Left colon (tissue), 2 donors: ENCODE results near the gene LRBA. TPM values are rescaled to one million over a fixed set of nuclear protein-coding genes. Genes with fewer than 3 reads are reported as not detected.

ENCODE experiments used
- ATAC-seq: fragments of 200-7000 bp; cut with Tn5 transposase; one replicate; pipeline ENCODE4 v1.9.1; 2020; ENCODE audit warnings: mild to moderate bottlenecking, moderate library complexity
- DNase-seq, 2 donors: peaks; one replicate each; pipeline ENCODE4 v3.0.0-alpha.2; 2020
- intact Hi-C, 2 donors: fragments of 100-400 bp; cut with DNase I in 1 of 2; cut with micrococcal nuclease in 1 of 2; formaldehyde crosslinking; loops; one replicate each; pipeline versions ENCODE4 v1.11.2 to v1.14.0; 2022; cut with DNase I, micrococcal nuclease
- total RNA-seq, 2 donors: library from RNA; stranded (reverse); fragmentation: NEBNext Ultra II Directional; extraction: Animal tissue kit (Norgen Biotek cat#: 25700); gene quantifications; one replicate each; pipeline ENCODE4 v1.2.1, GENCODE V29; 2021
- donor health status: DM: no; HTN: no; CAD: no.
- donor health status: DM: yes; HTN: yes; CAD: no.

The LRBA gene
- total RNA-seq, 2 donors from 2014 or later = 65.7 to 80.0 TPM

DNA sequence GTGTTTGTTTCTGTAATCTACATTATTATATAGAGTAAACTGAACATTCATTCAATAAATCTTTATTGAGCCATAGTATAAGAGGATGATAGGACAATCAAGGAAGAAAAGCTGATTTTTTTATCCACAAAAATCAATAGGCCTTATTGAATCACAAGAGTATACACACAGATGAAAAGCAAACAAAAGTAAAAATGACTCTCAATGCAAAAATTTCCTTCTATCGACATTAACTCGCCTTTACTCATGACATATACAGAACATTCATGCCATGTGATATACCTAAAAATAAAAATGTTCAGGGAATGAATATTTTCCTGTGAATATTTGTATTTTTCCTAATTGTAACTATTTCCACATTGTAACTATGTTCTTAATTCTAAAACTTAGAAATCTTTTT lies 161.2 kb downstream of the LRBA start:
- no peak for DNase-seq
- ATAC-seq = no peak
- intact Hi-C loops = no loop called here

DNA sequence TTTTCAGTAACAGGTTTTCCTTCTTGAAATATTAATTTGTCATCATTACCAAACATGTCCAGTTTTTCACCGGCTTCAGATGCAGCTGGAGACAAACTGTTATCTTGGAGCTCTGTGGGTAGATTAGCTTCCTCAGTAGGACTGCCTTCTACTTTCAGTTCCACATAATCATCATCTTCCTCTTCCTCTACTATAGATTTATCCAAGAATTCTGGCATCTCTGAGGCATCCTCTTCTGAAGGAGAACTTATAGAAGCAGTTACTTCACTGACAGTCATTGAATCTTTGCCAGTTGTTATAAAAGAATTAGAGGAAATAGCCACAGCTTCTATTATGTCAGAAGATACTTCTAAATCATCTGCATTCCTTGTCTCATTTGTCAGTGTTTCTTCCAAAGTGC lies 162.9 kb downstream of the LRBA start:
- ATAC-seq (no peak), DNase-seq (no peak)
- intact Hi-C loops = no loop called here

DNA sequence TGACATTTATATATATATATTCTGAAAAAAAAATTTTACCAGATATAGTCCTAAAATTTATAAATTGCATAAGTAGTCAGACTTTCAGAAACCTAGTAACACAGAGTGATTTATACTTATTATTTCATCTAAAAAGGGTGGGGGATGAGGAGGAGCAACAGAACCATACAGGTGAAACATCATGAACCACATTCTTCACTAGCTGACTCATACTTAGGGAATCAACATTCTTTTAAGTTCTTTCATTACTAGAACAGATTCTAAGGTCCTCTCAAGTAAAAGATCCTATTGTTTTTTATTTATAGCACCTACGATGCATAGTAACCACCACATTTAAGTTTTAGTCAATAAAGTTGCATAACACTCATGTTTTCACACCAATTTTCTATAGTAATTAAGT lies 166.1 kb downstream of the LRBA start:
- intact Hi-C loops = no loop called here
- DNase-seq (no peak), ATAC-seq (no peak)

DNA sequence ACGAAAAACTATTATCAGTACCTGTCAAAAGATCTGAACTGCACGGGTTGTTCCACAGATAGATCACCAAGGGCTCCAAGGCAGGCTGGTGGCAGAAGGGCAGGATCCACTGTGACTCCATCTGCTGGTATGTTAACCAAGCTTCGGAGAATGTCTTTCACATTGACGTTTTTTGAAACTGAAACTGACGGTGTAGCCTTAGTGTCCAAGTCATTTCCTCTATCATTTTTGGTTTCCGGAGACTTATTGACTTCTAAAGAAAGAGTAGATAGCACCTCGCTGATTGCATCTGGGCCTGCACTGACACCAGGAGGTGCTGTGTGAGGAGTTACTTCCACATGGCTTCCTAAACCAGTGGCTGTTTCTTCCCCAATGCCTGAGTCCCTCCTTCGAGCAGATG lies 186.9 kb downstream of the LRBA start:
- ATAC-seq = peak; percentile 27
- intact Hi-C loops = no loop called here
- peak in 1 of 2 donors; percentile 12 for DNase-seq

DNA sequence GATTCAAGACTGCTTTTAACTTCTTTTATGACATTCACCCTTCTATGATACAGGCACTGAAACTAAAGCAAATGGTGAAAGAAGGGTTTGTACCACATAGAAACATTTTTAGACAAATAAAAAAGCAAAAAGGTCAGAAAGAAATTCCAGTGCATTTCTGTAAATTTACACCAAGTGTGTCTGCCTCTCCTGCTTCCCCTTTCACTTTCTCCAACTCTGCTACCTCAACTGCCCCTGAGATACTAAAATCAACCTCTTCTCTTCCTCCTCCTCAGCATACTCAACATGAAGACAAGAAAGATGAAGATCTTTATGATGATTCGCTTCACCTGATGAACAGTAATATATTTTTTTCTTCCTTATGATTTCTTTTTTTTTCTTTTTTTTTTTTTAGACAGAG lies 187.9 kb downstream of the LRBA start:
- ATAC-seq (no peak), DNase-seq (no peak)
- intact Hi-C loops = no loop called here

DNA sequence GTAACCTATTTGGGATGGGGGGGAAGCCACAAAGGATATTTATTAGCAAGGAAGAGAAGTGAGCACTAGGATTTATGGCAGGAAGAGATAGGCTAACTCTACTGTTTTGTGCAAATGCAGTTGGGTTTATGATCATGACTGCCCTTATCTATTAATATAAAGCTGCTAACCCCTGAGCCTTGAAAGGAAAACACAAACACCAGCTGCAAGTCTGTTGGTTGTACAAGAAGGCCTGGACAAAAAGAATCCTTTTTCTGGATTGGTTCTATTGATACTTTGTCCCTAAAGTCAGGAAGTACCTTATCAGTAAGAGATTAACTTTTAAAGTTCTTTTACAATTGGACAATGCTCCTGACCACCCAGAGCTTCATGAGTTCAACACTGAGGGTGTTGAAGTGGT lies 188.8 kb downstream of the LRBA start:
- ATAC-seq = peak; percentile 80
- no peak for DNase-seq
- intact Hi-C loops = no loop called here

DNA sequence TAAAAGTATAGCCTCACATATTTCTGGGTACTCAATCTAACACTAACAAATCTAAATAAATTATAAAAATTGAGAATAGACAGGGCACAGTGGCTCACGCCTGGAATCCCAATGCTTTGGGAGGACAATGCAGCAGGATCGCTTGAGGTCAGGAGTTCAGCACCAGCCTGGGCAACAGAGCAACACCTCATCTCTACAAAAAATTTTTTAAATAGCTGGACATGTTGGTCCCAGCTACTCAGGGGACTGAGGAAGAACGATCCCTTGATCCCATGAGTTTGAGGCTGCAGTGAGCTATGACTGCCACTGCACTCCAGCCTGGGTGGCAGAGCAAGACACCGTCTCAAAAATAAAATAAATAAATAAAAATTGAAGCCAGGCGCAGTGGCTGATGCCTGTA lies 192.7 kb downstream of the LRBA start:
- DNase-seq = no peak
- intact Hi-C loops = no loop called here
- no peak for ATAC-seq

DNA sequence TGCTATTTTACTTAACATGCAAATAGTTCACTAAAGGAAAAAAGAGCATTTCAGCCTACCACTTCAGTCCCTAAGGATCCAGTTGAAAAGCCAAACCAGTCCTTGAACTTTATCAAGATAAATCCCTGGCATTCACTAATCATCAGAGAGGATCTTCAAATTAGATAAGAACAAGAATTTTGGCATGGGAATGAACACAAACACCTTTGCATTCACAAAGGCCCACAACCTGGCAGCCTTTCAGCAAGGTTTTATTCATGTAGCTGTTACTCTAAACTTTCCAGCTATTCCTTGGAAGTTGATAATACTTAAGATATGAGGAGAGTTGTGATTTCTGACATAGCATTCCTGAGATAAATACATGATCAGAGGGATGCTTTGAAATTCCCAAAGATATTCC lies 193.4 kb downstream of the LRBA start:
- intact Hi-C loops = no loop called here
- ATAC-seq = no peak
- no peak for DNase-seq

DNA sequence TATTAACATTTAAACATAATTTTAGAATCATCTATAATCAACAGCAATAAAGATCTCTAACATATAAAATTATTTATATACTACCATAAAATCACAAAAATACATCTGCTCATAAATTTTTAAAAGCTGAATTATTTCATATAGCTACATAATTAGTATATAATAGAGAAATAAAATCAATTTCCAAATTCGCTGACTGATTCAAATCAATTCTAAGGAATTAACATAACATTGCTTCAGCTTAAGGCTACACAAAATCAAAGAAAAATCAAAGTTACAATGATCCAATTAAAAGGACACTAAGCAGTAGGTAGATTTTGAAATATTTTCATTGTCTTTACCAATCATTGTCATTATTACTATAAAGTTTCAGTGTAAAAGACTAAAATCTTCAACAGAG lies 194.7 kb downstream of the LRBA start:
- ATAC-seq (no peak), DNase-seq (no peak)
- intact Hi-C loops = no loop called here

DNA sequence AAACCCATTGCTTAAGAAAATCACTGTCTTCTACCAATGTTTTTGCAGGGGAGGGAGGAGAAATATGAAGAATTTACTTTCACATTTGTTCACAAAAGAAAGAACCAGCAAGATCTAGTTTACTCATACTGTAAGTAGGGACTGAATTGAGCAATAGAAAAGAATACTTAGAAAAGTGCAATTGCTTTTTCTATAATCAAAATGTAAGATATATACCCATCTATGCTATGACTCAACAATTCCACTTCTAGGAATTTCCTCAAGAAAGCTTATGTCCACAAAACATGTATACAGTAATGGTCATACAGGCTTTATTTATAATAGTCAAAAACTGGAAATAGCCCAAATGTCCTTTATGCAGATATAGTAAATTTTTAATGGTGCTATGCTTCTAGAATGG lies 196.4 kb downstream of the LRBA start:
- DNase-seq = no peak
- intact Hi-C loops = no loop called here
- no peak for ATAC-seq

DNA sequence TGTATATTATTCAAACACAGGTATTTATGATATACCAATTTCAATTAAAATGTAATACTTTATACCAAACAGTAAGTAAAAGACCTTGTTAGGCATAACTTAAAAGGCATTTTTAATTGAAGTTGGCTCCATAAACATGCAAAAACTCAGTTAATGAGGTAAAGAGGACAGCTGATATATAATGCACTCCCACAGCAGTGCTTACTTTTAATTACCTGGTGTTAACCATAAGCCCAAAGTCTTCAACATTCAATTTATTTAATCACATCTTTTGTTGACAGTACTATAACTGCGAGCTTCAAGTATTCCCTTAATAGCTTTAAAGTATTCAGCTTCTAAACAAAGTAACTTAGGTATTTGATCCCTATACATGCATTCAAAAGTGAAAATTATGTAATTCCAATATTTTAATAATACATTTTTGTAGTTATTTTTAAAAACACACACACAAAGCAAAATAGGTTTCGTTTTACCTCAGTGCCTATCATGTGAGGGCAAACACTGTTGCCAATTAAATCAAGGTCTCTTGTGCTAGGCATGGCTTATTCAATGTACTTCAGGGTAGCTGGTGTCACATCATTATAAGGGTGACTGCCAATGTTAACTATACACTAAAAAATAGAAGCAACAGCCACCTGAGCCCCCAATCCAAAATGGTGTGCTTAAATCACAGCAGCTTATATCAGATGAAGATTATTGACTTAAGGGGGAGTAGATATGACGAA lies 197.1 kb downstream of the LRBA start:
- ATAC-seq (no peak), DNase-seq (no peak)
- intact Hi-C loops = no loop called here

DNA sequence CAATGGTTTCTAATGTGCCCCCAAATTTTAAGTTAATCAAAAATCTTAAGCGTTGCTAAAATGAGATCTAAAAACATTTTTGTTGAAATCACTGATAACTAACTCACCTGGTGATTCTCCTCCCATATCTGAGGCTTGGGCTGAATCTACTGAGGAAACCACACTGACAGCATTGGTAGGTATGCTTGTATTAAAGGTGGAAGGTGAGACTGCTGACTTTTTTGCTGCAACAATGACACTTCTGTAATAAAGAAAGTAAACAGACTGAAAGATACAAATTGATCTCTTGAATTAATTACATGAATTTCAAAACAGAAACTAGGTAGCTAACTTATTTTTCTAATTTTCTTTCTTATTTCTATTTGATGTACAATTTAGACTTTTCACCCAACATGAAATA lies 198.1 kb downstream of the LRBA start:
- DNase-seq (no peak), ATAC-seq (no peak)
- intact Hi-C loops = no loop called here

DNA sequence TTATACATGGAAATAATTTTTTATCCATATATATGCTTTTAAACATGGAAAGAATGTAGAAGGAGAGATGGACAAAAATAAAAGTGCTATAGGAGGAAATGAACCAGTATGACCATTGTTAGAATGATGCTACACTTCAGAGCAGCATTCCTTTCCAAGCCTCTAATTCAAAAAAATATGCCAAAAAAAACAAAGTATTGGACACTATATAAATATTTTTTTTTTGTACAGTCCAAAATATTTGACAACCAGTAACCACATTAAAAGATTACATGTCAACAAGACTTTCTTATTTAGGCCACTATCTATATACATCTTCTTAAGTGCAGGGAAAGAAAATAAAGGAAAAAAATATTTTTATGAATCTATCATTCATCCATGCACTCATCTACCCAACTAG lies 198.6 kb downstream of the LRBA start:
- intact Hi-C loops = no loop called here
- ATAC-seq = no peak

DNA sequence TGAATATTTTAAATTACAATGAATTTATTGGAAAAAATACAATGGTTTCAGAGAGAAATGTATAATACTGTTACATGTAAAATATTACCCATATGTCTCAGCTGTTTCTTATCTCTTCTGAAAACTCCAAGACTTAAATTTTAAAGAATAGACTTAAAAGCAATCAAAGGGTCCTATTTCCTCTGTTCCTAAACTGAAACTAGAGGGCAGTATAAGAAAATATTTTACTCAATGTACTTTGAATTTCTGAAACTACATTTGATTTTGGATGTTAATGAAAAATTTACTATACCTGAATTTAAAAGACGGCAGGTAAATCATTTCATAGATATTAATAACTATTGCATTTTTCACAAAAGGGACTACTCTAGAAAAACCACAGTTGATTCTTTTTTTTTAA lies 200.2 kb downstream of the LRBA start:
- DNase-seq = no peak
- intact Hi-C loops = no loop called here
- no peak for ATAC-seq

More for the DNA sequence above, 198.6 kb downstream of the LRBA start:
- no peak for DNase-seq

DNA sequence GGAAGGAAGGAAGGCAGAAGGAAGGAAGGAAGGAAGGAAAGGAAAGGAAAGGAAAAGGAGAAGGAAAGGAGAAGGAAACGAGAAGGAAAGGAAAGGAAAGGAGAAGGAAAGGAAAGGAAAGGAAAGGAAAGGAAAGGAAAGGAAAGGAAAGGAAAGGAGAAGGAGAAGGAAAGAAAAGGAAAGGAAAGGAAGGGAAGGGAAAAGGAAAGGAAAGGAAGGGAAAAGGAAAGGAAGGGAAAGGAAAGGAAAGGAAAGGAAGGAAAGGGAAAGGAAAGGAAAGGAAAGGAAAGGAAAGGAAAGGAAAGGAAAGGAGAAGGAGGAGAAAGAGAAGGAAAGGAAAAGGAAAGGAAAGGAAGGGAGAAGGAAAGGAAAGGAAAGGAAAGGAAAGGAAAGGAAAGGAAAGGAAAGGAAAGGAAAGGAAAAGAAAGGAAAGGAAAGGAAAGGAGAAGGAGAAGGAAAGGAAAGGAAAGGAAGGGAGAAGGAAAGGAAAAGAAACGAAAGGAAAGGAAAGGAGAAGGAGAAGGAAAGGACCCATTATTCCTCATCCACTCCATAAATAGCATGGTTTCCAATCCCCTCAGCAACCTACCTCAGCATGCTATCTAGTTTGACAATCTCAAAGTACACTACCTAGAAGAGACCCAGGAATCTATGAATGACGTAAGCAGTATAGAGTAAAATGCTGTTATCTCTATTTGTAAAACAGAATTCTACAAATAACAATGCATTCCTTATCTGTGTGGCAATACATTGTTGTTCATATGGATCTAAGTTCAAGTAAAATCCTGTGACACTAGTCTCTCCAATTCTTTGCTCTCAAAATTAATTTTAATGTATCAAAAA lies 209.7 kb downstream of the LRBA start:
- DNase-seq = no peak
- intact Hi-C loops = no loop called here
- ATAC-seq = no peak

DNA sequence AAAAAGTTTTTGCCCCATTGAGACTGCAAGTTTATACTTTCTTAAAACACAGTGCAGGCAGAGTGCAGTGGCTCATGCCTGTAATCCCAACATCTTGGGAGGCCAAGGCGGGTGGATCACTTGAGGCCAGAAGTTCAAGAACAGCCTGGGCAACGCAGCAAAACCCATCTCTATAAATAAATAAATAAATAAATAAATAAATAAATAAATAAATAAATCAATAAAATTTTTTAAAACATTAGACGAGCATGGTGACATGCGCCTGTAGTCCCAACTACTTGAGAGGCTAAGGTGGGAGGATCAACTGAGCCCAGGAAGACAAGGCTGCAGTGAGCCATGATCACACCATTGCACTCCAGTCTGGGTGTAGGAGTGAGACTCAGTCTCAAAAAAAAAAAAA lies 213.3 kb downstream of the LRBA start:
- no peak for DNase-seq
- no peak for ATAC-seq
- intact Hi-C loops = no loop called here

DNA sequence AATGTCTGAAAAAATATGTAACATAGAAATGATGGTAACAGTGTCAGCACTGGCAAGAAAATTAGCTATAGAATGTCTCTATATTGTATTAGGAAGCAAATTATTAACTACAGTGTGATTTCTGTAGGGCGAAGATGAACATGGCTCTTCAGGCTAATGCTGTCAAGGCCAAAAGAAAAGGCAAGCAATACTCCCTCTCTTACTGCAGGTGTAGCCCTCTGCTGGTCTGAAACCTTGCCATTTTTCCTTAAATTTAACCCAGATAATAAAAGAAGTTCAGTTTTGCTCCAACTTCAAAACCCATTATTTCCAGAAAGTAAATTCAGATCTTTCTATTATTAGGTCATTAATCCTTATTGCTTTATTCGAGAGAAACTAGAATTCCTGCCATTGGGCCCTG lies 215.9 kb downstream of the LRBA start:
- ATAC-seq (no peak), DNase-seq (no peak)
- intact Hi-C loops = no loop called here

DNA sequence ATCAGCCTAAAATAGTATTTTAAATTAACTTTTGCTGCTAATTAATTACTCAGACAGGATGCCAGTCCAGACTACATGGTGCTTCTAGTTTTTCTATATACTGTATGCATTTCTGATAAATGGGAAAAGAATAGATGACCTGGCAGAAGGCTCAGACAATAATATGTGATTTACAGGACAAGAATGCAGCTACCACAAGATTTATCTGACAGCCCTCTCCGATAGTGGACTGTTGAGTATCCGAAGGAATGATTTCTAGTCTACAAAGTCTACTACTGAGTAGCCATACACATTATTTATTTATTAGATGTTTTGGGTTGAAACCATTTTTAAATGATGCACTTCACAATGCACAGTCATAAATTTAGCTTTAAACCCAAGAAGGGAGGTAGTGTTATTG lies 220.4 kb downstream of the LRBA start:
- no peak for ATAC-seq
- intact Hi-C loops = no loop called here
- DNase-seq = no peak

DNA sequence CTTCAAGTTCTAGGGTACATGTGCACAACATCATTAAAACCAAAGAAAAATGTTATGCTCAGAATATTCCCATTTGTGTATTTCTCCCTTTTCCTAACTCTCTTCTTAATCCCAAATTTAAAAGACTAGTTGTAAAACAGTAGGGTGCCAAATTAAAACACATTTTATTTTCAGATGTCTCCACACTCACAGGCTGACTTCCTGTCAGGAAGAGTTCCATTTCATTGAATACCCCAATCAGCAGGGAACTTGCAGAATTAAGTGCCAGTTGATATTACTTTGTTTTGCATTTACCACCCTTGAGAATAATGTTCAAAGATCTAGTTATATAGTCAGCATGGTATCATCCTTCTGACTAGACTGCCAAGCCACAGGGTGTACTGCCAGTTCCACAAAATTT lies 225.2 kb downstream of the LRBA start:
- intact Hi-C loops = no loop called here
- ATAC-seq (no peak), DNase-seq (no peak)

DNA sequence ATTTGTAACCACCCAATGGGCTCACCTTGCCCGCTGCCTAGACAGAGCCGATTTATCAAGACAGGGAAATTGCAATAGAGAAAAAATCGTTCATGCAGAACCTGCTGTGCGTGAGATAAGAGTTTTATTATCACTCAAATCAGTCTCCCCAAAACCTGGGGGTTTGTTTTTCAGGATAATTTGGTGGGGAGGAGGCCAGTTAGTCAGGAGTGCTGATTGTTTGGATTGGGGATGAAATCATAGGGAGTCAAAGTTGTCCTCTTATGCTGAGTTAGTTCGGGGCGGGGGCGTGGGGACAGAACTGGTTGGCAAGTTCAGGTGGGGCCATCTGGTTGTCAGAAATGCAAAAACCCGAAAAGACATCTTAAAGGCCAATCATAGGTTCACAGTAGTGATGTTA lies 230.1 kb downstream of the LRBA start:
- no peak for ATAC-seq
- intact Hi-C loops = no loop called here

DNA sequence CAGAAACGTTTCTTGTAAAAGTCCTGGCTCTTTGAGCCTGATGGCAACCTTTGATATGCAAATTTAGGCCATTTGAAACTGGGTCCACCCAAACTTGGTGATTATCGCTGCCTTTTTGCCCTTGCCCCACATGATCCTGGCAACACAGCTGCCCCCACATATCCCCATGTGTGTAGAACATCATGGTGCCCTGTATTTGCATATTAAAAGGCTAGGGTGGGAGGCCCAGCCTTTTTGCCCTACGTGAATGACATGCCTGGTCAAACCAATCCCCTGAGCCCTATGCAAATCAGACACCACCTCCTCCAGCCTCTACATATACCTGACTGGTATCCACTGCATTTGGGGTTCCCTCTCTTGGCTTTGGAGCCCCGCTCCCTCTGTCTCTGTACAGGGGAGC lies 230.8 kb downstream of the LRBA start:
- no peak for DNase-seq
- no peak for ATAC-seq
- intact Hi-C loops = no loop called here

More for the DNA sequence above, 230.1 kb downstream of the LRBA start:
- no peak for DNase-seq
